SW480 (cell line): ENCODE data around the gene LZTR1.
"Not testable (repeated sequence)": the region's sequence is repeated elsewhere in the genome, so short reads cannot be mapped to it uniquely, and the experiment has no call there.

ENCODE experiments used
- DNase-seq: peaks from one replicate; pipeline ENCODE4 v3.0.0-alpha.2; 2016; ENCODE audit warnings: low spot score

Gene LZTR1

DNA sequence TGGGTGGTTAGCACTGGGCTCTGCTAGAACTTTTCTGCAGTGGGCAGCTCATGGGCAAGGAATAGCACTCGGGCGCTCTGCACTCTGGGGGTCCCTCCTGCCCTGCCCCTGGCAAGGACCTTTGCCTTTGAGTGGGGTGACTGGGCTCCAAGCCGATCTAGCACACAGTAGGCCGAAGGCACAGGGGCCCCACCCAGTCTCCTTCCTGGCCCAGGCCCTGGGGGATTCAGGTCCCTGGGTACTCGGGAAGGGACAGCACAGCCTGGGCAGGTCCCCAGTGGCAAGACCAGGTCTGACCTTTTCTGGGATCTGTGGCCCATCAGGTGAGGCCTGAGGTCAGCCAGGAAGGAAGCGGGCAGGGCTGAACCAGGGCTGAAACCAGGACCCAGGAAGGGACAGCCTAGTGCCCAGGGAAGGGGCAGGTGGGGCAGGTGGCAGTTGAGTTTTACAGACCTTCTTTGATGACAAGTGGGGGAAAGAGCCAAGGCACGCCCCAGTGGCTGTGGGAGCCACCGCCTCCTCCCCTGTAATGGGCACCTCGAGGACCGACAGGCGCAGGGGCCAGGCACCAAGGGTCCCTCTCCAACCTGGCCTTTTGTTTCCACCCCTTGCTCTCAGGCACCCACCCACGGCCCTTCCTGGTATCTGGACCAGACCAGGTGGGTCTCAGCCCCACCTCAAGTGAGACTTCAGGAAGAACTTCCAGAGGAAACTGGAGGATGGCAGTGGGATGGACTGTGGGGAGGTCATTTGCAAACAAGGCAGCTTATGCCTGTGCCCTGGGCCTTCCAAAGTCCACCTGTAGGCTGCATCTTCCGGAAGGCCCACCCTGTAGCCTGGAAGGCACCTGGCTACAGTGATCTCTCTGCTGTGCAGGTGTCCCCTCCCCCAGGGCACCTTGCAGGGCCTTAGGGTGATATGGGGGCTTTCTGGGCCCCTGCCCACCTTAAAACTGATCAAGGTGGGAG, 15.9 kb upstream of the LZTR1 start:
- peak; percentile 56 for DNase-seq

DNA sequence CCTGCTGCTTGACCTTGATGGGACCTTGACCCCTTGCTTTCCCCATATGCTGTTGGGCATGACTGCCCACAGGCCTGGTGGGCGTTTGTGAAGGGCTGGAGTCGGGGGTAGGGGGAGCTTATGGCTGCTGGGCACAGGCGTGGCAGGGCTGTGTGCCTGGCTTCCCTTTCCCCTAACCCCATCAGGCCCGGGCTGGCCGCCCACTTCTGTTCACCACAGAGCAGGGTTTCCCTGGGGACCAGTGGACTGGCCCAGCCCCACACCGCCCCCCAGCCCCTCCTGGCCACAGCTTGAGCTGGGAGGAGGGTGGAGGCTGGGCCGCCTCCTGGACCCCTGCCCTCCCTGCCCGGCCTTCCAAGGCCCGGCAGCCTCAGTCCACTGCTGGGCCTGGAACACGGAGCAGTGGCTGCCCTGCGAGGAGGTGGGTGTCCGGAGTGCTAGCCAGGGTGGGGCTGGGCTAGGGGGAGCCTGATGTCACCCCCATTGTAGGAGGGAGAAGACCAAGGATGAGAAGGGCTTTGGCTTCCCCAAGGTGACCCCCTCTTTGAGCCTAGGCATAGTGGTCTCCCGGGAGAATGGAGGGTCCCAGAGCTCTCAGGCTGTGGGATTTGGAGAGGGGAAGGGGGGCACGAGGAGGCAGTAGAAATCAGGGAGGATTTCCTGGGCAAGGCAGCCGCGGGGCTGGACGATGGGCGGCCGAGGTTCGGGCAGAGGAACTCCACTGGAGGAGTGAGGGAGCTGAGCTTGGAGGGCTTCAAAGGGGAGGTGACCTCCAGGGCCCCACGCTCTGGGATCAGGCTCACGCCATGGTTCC, 15.0 kb upstream of the LZTR1 start, which contains the start of gene AIFM3:
AIFM3 (plus strand) TSS at position 373 of the 814 bp plus-strand sequence. CDS start 690 bp downstream, outside the sequence.
- DNase-seq: no peak

DNA sequence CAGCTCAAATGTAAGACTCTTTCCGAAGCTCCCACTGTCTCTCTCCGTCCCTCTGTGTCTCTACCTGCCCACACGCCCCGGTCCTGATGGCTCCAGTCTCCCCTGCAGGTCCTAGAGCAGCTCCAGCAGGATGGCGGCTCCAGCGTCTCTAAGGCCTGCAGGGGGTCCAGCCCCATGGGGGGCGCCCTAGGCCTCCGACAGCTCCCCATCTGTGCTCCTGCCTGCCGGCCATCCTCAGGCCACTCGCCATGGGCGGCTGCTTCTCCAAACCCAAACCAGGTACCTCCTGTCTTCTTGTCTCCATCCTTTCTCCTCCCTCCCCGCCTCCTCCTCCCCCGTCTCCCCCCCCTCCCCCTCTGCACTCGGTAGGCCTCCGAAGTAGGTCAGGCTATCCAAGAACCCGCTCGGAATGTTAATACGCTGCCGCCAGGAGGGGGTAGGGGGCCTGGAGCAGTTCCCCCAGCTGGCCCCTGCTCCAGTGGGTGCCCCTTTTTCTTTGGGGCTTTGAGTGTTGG, 14.3 kb upstream of the LZTR1 start:
- no peak for DNase-seq

DNA sequence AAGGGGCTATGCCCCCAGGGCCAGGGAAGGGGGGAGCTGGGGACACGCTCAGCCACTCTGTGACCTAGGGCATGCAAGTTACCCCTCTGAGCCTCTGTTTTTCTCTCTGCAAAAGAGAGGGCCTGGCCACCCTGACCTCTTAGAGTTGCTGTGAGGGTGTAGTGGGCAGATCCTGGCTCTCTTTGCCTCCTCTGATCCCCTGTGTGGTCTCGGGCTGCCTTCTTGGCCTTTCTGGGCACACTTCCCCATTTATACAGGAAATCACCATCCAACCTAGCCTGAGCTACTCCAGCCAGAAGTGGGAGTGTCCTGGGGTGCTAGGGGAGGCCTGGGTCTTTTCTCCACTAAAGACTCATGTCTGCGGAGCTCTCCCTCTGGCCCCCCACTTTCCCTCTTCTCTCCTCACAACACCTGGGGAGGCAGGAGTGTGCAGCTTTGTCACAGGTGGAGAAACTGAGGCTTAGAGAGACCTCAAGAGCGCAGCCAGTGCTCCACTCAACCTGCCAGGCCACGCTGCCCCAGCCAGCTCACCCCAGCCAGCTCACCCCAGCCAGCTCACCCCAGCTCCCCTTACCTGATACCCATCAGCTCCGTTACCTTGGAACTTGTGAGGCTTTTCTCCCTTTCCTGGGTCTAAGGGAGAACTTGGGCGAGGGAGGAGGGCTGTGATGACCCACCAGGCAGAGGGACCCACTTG, 13.7 kb upstream of the LZTR1 start:
- DNase-seq: no peak

DNA sequence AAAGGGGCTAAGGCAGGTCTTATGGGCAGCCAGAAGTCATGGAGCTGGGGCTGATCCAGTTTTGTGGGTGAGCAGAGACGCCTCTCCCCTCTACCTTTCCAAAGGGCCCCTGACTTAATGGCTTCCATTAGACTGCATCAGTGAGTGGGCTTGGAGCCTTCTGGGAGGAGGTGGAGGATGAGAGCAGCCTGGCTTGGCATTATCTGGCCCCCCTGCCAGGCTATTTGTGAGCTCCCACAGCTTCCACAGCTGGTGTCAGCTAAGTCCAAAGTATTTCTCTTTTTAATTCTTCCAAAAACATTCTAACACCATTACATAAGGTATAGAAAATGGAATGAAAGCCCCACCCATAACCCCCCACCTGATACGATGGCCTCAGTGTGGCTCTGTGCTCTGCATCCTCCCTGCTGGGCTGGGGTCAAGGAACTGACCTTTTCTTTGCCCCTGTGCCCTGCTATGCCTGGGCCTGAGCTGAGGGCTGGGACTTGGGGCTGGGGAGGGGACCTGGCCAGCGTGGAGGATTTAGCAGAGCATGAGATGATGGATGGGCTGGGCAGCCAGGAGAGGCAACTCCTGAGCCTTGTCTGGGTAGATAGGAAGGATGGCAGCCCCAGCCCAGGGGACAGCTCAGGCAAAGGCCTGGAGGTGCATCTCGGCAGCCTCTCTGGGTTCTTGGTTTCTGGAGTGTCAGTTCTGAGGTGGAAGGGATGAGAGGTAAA, 11.0 kb upstream of the LZTR1 start:
- no peak for DNase-seq

DNA sequence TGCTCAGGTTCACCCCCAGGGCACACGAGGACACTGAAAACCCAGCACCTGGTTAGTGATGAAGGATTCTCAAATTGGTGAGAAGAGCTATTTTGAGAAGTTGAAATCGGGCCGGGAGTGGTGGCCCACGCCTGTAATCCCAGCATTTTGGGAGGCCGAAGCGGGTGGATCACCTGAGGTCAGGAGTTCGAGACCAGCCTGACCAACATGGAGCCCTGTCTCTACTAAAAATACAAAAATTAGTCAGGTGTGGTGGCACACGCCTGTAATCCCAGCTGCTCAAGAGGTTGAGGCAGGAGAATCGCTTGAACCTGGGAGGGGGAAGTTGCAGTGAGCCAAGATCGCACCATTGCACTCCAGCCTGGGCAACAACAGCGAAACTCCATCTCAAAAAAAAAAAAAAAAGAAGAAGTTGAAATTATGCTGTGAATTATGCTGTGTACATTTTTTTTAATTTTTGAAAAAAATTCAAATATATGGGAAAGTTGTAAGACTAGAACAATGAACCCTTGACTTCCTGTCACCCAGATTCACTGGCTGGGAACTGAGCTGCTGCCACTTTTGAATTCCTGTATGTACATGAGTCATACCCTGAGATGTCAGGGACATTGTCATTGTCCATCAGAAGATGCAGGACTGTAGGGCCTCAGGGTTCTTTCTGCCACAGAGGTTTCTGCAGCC, 9.9 kb upstream of the LZTR1 start:
- not testable (repeated sequence) for DNase-seq

DNA sequence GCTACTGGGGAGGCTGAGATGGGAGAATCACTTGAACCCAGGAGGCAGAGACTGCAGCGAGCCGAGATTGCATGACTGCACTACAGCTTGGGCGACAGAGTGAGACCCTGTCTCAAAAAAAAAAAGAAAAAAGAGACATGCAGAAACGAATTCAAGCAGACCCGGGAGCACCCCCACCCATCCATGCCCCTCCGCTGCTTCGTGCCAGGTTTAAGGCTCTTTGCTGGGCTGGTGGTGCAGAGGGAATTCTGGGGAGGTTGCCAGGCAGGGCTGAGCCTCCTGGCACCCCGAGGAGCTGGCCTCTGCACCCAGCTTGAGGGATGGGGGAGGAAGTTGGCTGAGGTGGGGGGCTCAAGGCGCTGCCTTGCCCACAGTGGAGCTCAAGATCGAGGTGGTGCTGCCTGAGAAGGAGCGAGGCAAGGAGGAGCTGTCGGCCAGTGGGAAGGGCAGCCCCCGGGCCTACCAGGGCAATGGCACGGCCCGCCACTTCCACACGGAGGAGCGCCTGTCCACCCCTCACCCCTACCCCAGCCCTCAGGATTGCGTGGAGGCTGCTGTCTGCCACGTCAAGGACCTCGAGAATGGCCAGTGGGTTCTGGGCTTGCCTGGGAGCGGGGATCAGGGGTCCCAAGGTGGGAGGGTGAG, 9.0 kb upstream of the LZTR1 start:
- no peak for DNase-seq

DNA sequence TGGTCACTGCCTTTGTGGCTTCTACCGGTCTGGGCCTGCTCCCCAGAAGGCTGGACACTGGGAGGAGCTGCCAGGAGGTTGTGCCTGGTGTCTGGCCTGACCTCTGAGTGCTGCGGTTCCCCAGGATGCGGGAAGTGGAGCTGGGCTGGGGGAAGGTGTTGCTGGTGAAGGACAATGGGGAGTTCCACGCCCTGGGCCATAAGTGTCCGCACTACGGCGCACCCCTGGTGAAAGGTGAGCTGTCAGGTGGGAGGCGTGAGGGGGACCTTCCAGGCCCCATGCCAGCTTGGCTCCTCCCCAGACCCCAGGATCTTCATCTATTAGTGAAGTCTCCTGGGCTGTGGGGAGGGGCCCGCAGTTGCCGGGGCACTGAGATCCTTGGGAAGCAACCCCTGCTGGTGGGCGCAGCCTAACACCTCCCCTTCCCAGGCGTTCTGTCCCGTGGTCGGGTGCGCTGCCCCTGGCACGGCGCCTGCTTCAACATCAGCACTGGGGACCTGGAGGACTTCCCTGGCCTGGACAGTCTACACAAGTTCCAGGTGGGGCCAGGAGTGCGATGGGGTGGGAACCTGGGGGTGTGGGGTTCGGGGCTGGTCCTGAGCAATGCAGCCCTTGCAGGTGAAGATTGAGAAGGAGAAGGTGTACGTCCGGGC, 8.3 kb upstream of the LZTR1 start:
- DNase-seq: no peak

DNA sequence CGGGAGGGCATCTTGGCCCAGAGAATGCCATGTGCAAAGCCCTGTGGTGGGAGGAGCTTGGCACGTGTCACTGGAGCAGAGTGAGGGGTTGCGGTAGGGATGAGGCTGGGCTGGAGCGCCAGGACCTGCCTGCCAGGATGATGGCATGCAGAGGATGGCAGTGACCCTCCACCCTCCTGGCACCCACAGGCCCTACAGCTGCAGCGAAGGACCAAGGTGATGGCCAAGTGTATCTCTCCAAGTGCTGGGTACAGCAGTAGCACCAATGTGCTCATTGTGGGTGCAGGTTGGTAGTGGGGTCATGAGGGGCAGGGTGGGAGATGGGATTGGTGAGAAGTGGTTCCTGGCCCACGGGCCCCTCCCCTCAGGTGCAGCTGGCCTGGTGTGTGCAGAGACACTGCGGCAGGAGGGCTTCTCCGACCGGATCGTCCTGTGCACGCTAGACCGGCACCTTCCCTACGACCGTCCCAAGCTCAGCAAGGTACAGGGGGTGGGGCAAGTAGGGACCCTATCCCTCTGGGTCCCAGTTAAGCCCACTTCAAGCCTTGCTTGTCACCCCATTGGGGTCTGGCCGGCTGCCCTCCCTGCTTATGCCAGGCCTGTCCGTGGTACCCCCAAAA, 7.7 kb upstream of the LZTR1 start:
- DNase-seq: no peak

DNA sequence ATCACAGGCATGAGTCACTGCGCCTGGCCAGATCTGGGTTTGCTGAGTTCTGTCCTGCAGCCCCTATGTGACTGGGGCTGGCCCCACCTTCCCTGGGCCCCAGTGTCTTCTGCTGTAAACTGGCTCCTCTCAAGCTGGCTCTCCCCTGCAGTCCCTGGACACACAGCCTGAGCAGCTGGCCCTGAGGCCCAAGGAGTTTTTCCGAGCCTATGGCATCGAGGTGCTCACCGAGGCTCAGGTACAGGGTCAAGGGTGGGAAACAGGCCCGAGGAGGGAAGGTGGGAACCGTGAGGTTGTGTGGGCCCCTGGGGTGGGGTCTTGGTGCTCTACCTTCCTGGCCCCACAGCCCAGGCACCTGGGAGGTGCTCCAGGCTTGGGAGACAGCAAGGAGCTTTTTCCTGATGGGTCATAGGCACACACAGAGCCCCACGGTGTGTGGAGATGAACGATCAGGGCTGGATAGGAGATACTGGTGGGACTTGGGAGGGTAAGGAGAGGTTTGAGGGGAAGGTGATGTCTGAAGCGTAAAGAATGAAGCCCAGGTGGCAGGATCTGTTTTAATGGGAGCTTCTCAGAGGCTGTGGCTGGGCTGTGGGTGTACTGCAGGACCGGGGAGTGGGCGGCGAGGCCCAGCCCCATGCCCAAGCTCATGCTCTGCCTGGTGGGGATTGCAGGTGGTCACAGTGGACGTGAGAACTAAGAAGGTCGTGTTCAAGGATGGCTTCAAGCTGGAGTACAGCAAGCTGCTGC, 6.4 kb upstream of the LZTR1 start:
- DNase-seq: no peak

DNA sequence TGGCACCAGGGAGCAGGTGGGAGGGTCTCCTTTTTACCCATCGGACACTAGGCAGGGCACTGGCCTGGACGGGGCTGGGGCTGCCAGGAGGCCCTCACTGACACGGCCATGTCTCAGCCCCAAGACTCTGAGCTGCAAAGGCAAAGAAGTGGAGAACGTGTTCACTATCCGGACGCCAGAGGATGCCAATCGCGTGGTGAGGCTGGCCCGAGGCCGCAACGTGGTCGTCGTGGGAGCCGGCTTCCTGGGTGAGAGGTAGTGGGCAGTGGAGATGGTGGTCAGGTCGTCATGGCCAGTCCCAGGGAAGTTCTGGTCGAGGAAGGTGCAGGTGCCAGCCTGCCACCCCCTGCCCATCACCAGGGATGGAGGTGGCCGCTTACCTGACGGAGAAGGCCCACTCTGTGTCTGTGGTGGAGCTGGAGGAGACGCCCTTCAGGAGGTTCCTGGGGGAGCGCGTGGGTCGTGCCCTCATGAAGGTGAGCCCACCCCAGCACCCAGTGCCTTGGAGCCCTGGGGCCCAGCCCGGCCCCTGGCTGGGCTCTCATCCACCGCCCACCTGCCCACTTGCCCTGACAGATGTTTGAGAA, 5.7 kb upstream of the LZTR1 start:
- no peak for DNase-seq

DNA sequence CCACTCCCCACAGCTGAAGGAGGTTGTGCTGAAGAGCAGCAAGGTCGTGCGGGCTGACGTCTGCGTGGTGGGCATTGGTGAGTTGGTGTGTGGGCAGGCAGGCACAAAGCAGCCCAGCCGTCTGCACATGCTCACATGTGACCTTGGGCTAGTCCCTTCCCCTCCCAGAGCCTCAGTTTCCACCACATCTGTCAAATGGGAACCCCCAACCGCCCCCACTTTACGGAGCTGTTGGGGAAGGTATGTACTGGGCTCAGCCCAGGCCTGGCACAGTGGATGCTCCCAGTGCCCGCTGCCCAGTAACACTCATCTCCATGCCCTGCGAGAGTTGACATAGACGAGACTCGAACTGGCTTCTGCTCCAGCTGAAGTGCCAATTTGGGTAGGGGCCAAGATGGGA, 5.1 kb upstream of the LZTR1 start:
- no peak for DNase-seq

DNA sequence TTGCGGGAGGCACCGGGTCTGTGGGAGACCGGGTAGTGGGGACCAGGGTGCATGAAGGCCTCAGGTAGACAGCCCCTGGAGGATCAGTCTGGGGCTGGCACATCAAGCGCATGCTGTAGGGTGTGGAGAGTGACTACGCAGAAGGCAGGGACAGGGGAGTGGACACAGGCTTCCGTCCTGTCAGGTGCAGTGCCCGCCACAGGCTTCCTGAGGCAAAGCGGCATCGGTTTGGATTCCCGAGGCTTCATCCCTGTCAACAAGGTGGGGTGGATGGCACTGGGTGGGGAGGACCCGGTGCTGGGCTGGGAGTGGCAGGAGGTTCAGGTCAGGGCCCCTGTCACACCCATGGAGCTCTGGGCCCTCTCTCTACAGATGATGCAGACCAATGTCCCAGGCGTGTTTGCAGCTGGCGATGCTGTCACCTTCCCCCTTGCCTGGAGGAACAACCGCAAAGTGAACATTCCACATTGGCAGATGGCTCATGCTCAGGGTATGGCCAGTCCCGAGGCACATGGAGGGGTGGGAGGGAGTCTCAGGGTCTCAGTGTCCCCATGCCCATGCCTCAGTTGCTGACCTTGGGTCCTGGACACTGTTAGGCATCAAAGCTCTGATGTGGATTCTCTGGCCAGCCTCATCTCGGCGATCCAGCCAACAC, 4.5 kb upstream of the LZTR1 start:
- DNase-seq: peak; percentile 93

DNA sequence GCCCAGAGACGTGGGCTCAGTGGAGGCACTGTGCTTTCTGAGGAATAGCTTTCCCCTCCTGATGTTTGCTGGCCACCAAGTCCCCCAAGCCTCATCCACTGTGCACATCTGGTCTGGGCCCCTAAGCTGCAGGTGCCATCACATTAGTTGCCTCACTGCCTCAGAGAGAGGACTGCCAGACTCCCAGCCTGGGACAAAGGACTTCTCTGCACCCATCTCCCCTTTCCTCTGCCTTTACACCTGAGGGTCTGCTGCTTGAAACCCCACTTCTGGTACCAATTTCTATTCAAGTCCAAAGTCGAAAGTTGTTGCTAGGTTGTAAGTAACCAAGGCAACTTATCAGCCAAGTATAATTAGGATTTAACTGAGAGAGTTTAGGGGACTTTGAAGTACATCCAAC, 3.7 kb upstream of the LZTR1 start:
- DNase-seq: no peak

DNA sequence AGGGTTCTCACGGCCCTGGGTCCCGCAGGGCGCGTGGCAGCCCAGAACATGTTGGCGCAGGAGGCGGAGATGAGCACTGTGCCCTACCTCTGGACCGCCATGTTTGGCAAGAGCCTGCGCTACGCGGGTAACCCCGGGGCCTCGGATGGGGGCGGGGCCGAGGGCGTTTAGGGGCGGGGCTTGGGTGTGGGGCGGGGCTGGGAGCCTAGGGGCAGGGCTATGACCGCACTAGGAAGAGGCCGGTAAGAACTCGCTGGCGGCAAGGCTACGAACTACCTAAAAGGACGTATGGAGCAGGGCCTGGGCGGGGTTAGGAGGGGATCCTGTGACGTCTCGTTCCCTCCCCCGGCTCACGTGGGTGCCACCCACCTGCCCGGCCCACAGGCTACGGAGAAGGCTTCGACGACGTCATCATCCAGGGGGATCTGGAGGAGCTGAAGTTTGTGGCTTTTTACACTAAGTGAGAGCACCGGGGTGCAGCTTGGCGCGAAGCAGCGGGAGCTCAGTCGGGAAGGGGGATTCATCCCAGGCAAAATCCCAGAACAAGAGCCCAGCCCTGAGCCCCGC, 2.8 kb upstream of the LZTR1 start:
- no peak for DNase-seq

DNA sequence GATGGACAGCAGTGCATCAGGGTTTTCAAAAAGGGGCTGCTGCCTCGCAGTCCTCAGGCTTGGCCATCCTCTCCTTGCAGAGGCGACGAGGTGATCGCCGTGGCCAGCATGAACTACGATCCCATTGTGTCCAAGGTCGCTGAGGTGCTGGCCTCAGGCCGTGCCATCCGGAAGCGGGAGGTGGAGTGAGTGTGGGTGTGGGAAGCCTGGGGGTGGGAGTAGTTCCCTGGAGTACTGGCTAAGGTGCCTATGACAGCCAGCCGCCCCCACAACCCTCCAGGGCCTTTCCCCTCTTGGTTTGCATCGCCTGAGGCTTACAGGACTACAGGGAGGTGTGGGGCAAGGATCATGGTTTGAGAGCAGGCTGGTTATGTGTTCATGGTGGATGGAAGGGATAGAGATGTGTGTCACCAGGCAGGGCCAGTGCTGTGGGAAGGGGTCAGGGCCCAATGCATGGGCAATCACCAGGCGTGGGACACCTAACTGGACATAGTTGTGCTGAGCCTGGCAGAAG, 2.1 kb upstream of the LZTR1 start:
- DNase-seq: no peak

DNA sequence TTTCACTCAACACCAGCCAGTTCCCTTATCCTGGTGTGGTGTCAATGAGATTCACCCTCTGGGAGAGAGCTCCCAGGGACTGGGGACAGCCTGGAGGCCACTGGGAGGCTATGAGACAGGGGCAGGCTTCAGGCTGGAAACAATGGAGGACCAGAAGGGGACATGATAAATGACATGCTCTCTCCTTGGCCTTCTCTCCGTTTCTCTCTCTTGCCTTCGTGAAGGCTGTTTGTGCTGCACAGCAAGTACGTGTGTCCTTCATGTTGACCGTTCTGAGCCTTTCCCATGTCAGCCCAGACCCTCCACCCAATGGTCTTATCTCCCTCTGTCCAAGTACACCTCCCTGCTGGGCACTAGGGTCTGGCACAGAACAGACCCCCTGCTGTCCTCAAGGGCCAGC, 1.6 kb upstream of the LZTR1 start:
- no peak for DNase-seq
